GM23338 (cell line): Measurements from ENCODE around the gene NOP10. TPM values are rescaled to one million over a fixed set of nuclear protein-coding genes. Genes with fewer than 3 reads are reported as not detected.

Experiments
- ATAC-seq: fragments of 200-7000 bp; cut with Tn5 transposase; 3 replicates; pipeline ENCODE4 v1.9.1; 2020
- DNase-seq: peaks from one replicate; pipeline ENCODE4 v3.0.0-alpha.2; 2015; ENCODE audit warnings: low spot score
- H2AFZ ChIP-seq: fragments of 200-600 bp; sonication (generic); 2 replicates; pipeline ENCODE4 v1.8.0; 2016; ENCODE audit warnings: antibody characterized with exemption, mild to moderate bottlenecking, moderate library complexity
- H3F3A ChIP-seq: fragments of 200-600 bp; sonication (generic); replicated peaks from 2 replicates; pipeline ENCODE4 v1.8.0; 2017; ENCODE audit warnings: antibody characterized with exemption, mixed run types, low read depth
- H3K27ac ChIP-seq: fragments of 200-600 bp; sonication (generic); 2 replicates; pipeline ENCODE4 v1.6.1; 2016; ENCODE audit warnings: low read depth
- H3K27me3 ChIP-seq: fragments of 200-600 bp; sonication (generic); 2 replicates; pipeline ENCODE4 v1.8.0; 2016; ENCODE audit warnings: mild to moderate bottlenecking, mixed run types, moderate library complexity; ENCODE audit not compliant: insufficient read depth
- H3K36me3 ChIP-seq: fragments of 200-600 bp; sonication (generic); 2 replicates; pipeline ENCODE4 v1.8.0; 2016; ENCODE audit warnings: mild to moderate bottlenecking; ENCODE audit not compliant: insufficient read depth
- H3K4me1 ChIP-seq: fragments of 200-600 bp; sonication (generic); 2 replicates; pipeline ENCODE4 v1.8.0; 2016; ENCODE audit warnings: mild to moderate bottlenecking, moderate library complexity; ENCODE audit not compliant: insufficient read depth
- H3K4me2 ChIP-seq: fragments of 200-600 bp; sonication (generic); 2 replicates; pipeline ENCODE4 v1.7.1; 2017; ENCODE audit warnings: mixed run types
- H3K4me3 ChIP-seq: fragments of 200-600 bp; sonication (generic); 2 replicates; pipeline ENCODE4 v1.6.1; 2016; ENCODE audit warnings: mixed run types
- H3K79me2 ChIP-seq: fragments of 200-600 bp; sonication (generic); replicated peaks from 2 replicates; pipeline ENCODE4 v1.8.0; 2017; ENCODE audit warnings: mild to moderate bottlenecking; ENCODE audit not compliant: insufficient read depth
- H3K9me2 ChIP-seq: fragments of 200-600 bp; sonication (generic); 2 replicates; pipeline ENCODE4 v1.8.0; 2017; ENCODE audit not compliant: insufficient read depth
- H4K20me1 ChIP-seq: fragments of 200-600 bp; sonication (generic); replicated peaks from 2 replicates; pipeline ENCODE4 v1.8.0; 2017; ENCODE audit warnings: mild to moderate bottlenecking; ENCODE audit not compliant: insufficient read depth
- H3K27ac Mint-ChIP-seq: 2 replicates; pipeline ENCODE4 v1.8.0; 2020; ENCODE audit warnings: inconsistent platforms, mild to moderate bottlenecking, moderate library complexity, mixed read lengths
- H3K27me3 Mint-ChIP-seq: 3 replicates; pipeline ENCODE4 v1.8.0; 2022; ENCODE audit warnings: low read depth, mild to moderate bottlenecking, moderate library complexity, mixed read lengths, inconsistent platforms; ENCODE audit not compliant: insufficient read depth, poor library complexity
- H3K36me3 Mint-ChIP-seq: 3 replicates; pipeline ENCODE4 v1.8.0; 2021; ENCODE audit warnings: low read depth, mild to moderate bottlenecking, inconsistent platforms, moderate library complexity, mixed read lengths
- H3K4me1 Mint-ChIP-seq: 3 replicates; pipeline ENCODE4 v1.8.0; 2020; ENCODE audit warnings: mild to moderate bottlenecking, inconsistent platforms, mixed read lengths
- H3K4me3 Mint-ChIP-seq: 3 replicates; pipeline ENCODE4 v1.8.0; 2021; ENCODE audit warnings: moderate library complexity, mild to moderate bottlenecking, inconsistent platforms, mixed read lengths
- H3K9me3 Mint-ChIP-seq: 3 replicates; pipeline ENCODE4 v1.8.0; 2020; ENCODE audit warnings: moderate library complexity, mild to moderate bottlenecking, inconsistent platforms, mixed read lengths
- CREB1 ChIP-seq: fragments of 250-450 bp; sonication (Bioruptor Pico); IDR thresholded peaks from 2 replicates; pipeline ENCODE4 v1.5.0; 2020; ENCODE audit warnings: low read depth, mild to moderate bottlenecking, moderate library complexity
- CTCF ChIP-seq, 2 experiments: fragments of 200-600 bp in 1 of 2; sonication (generic) in 1 of 2; conservative IDR thresholded peaks; 2 replicates each; pipeline versions ENCODE4 v1.5.1 to v1.6.1; 2016 to 2017; ENCODE audit warnings: antibody characterized with exemption in 2 of 2, low read depth in 2 of 2, mild to moderate bottlenecking in 2 of 2, moderate library complexity in 1 of 2
- ETS1 ChIP-seq: IDR thresholded peaks from 2 replicates; pipeline ENCODE4 v1.6.1; 2016; ENCODE audit warnings: antibody characterized with exemption
- EZH2 ChIP-seq: fragments of 200-600 bp; sonication (generic); IDR thresholded peaks from one replicate; pipeline ENCODE4 v1.8.0; 2017; ENCODE audit warnings: antibody characterized with exemption, mild to moderate bottlenecking, low read depth; ENCODE audit not compliant: unreplicated experiment
- EZH2phosphoT487 ChIP-seq: fragments of 200-600 bp; sonication (generic); IDR thresholded peaks from one replicate; pipeline ENCODE4 v1.8.1; 2018; ENCODE audit warnings: antibody characterized with exemption; ENCODE audit not compliant: unreplicated experiment
- JUNB ChIP-seq: IDR thresholded peaks from one replicate; pipeline ENCODE4 v1.6.1; 2016; ENCODE audit warnings: antibody characterized with exemption; ENCODE audit not compliant: unreplicated experiment
- NANOG ChIP-seq: IDR thresholded peaks from 2 replicates; pipeline ENCODE4 v1.6.1; 2016; ENCODE audit warnings: antibody characterized with exemption, borderline replicate concordance
- POLR2AphosphoS5 ChIP-seq: IDR thresholded peaks from 2 replicates; pipeline ENCODE4 v1.6.1; 2016; ENCODE audit warnings: antibody characterized with exemption, low read depth
- REST ChIP-seq: IDR thresholded peaks from one replicate; pipeline ENCODE4 v1.6.1; 2018; ENCODE audit warnings: antibody characterized with exemption; ENCODE audit not compliant: unreplicated experiment
- STAT1 ChIP-seq: IDR thresholded peaks from one replicate; pipeline ENCODE4 v1.6.1; 2016; ENCODE audit warnings: antibody characterized with exemption; ENCODE audit not compliant: unreplicated experiment
- ZNF114 ChIP-seq: fragments of 250-450 bp; sonication (Bioruptor Pico); IDR thresholded peaks from 2 replicates; pipeline ENCODE4 v1.5.0; 2020; ENCODE audit warnings: mild to moderate bottlenecking, moderate library complexity
- ZNF331 ChIP-seq: fragments of 250-450 bp; sonication (Bioruptor Pico); IDR thresholded peaks from 2 replicates; pipeline ENCODE4 v1.5.0; 2020; ENCODE audit warnings: low read depth, mild to moderate bottlenecking, moderate library complexity
- polyA plus RNA-seq: library from polyadenylated mRNA; unstranded; fragments of >200 nt; fragmentation: Nextera tagmentation; extraction: Ambion mirVana; gene quantifications from 2 replicates; pipeline ENCODE4 v1.2.1, GENCODE V29; 2016
- total RNA-seq: library from RNA; depleted of rRNA; stranded (reverse); fragments of >200 nt; shearing (Covaris generic); gene quantifications from 2 replicates; pipeline ENCODE4 v1.2.3, GENCODE V29; 2014

The NOP10 gene
- total and polyA plus RNA-seq, 2 experiments from 2014 or later: 417 to 718 TPM

GRCh38 chr15:34348735-34349300, 5.9 kb upstream of the NOP10 start (continued):
- TF ChIP-seq REST (no peak), ZNF331 (CRISPR knock-in tag) (no peak), JUNB (no peak), ETS1 (no peak), EZH2 (no peak), CREB1 (CRISPR knock-in tag) (no peak)

GRCh38 chr15:34347951-34348638, 5.2 kb upstream of the NOP10 start:
- Histone ChIP-seq H3K9me2 (no peaks in the 10 kb centered on the region), H3K4me3 (no peak overlapping the region), H3K36me3 (no peaks in the 10 kb centered on the region), H3K4me1 (0 out of 2 replicates have a peak, but pooled peaks cover 4% of the 10 kb centered on the region), H3K4me2 (no peak overlapping the region), H4K20me1 (no peaks in the 10 kb centered on the region), H3K27me3 (no peaks in the 10 kb centered on the region), H3F3A (no peaks in the 10 kb centered on the region), H2AFZ (no peak overlapping the region), H3K79me2 (no peaks in the 10 kb centered on the region), H3K27ac (no peak overlapping the region)
- ATAC-seq (no peak), DNase-seq (no peak)
- no peak overlapping the region for H3K4me3 Mint-ChIP-seq
- no peak overlapping the region; the same call in 1 of the 2 replicates for H3K27ac Mint-ChIP-seq
- H3K36me3 Mint-ChIP-seq: 0 out of 3 replicates have a peak, but pooled peaks cover under 1% of the 10 kb centered on the region
- no peaks in the 10 kb centered on the region; the same call in 2 of the 3 replicates for H3K9me3 Mint-ChIP-seq
- H3K27me3 Mint-ChIP-seq: peaks cover 9% of the 10 kb centered on the region
- H3K4me1 Mint-ChIP-seq: peaks cover 5% of the 10 kb centered on the region; the same call in 2 of the 3 replicates
- TF ChIP-seq ZNF331 (CRISPR knock-in tag) (no peak), EZH2phosphoT487 (no peak), CTCF (conservative IDR thresholded peaks at IDR 0.05; ENCODE audit: low read depth in 2 of 2) (no peak), POLR2AphosphoS5 (no peak), ZNF114 (no peak), JUNB (no peak), STAT1 (no peak), CREB1 (CRISPR knock-in tag) (no peak), NANOG (no peak)
